T-helper 1 cell (primary cell): Measurements from ENCODE around the gene C12orf57.

Source experiments
- DNase-seq, 5 donors: peaks; one replicate each; pipeline ENCODE4 v3.0.0-alpha.2; 2012 to 2020

C12orf57 gene

GRCh38 chr12:6917491-6918231, 26.2 kb upstream of the C12orf57 start:
- DNase-seq: no peak

GRCh38 chr12:6919588-6919987, 24.2 kb upstream of the C12orf57 start:
- no peak for DNase-seq

DNA sequence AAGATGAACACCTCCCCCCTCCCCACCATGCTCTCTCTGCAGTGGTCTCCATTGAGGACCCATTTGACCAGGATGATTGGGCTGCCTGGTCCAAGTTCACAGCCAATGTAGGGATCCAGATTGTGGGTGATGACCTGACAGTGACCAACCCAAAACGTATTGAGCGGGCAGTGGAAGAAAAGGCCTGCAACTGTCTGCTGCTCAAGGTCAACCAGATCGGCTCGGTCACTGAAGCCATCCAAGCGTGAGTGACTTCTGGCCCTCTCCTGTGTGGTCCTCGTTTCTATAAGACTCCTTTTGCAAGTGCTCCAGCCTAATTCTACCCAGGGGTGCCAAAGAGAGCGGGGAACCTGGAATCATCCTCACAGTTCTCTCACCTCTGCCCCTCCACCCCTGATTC, 22.3 kb upstream of the C12orf57 start:
- no peak for DNase-seq

- DNase-seq: no peak
Observed at GRCh38 chr12:6921996-6922946, 21.6 kb upstream of the C12orf57 start.

- no peak for DNase-seq
Observed at GRCh38 chr12:6923003-6923732, 20.7 kb upstream of the C12orf57 start.

DNA sequence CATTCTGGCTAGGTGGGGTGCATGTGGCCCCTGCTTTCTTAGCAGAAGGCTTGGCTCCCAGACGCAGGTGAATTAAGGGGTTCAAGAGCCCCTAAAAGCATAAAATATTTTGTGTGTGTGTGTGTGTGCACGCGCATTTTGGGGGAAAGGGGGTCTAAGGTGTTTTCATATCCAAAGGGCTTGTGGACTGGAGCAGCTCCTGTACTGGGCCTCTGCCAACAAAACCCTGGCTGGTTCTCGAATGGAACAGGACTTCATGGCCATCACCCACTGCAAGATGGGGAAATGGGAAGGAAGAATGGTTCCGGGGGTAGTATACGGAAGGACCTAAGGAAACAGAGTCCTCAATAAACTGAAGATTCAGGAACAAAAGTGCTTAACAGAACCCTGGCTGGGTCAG, 20.0 kb upstream of the C12orf57 start:
- DNase-seq: no peak

DNA sequence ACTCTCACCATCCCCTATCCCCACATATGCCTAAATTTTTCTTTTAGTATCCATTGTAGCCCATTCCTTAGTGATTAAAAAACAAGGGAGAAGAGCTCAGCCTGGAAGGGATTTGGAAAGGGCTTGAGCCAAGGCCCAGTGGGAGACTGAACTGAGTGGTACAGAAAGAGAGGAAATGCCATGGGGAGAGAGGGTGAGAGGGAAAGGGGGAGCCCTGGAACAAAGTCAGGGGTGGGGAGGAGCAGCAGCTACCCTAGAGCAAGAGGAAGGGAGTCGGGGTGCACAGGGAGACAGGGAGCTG, 18.6 kb upstream of the C12orf57 start:
- DNase-seq: no peak

GRCh38 chr12:6925540-6926279, 18.1 kb upstream of the C12orf57 start:
- DNase-seq: no peak

- DNase-seq: peak in 3 of 5 donors; percentile 33 to 38 (median 34)
Observed at GRCh38 chr12:6927379-6928021, 16.3 kb upstream of the C12orf57 start, which contains the start of gene ATN1. TSS of gene ATN1 (plus strand) at chr12:6927959. CDS start at chr12:6934002, 6,043 bp downstream.

- DNase-seq: peak in 1 of 5 donors; percentile 53
Observed at GRCh38 chr12:6928022-6928702, 15.7 kb upstream of the C12orf57 start.

- DNase-seq: no peak
Observed at GRCh38 chr12:6928703-6929407, 15.0 kb upstream of the C12orf57 start.

- DNase-seq: no peak
Observed at GRCh38 chr12:6929466-6930452, 14.1 kb upstream of the C12orf57 start.

- DNase-seq: no peak
Observed at GRCh38 chr12:6932766-6933165, 11.1 kb upstream of the C12orf57 start.

- no peak for DNase-seq
Observed at GRCh38 chr12:6934110-6934509, 9.7 kb upstream of the C12orf57 start.

DNA sequence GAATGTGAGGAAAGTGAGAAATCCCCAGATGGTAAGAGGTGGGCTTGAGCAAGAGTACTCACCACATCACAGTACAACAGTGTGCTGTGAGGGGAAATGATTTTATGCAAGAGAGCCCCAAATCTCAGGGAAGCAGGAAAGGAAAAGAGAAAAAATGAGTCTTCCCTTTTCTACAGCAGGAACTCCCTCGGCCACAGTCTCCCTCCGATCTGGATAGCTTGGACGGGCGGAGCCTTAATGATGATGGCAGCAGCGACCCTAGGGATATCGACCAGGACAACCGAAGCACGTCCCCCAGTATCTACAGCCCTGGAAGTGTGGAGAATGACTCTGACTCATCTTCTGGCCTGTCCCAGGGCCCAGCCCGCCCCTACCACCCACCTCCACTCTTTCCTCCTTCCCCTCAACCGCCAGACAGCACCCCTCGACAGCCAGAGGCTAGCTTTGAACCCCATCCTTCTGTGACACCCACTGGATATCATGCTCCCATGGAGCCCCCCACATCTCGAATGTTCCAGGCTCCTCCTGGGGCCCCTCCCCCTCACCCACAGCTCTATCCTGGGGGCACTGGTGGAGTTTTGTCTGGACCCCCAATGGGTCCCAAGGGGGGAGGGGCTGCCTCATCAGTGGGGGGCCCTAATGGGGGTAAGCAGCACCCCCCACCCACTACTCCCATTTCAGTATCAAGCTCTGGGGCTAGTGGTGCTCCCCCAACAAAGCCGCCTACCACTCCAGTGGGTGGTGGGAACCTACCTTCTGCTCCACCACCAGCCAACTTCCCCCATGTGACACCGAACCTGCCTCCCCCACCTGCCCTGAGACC, 8.2 kb upstream of the C12orf57 start:
- DNase-seq: no peak

DNA sequence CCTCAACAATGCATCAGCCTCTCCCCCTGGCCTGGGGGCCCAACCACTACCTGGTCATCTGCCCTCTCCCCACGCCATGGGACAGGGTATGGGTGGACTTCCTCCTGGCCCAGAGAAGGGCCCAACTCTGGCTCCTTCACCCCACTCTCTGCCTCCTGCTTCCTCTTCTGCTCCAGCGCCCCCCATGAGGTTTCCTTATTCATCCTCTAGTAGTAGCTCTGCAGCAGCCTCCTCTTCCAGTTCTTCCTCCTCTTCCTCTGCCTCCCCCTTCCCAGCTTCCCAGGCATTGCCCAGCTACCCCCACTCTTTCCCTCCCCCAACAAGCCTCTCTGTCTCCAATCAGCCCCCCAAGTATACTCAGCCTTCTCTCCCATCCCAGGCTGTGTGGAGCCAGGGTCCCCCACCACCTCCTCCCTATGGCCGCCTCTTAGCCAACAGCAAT, 7.6 kb upstream of the C12orf57 start:
- DNase-seq: no peak

DNA sequence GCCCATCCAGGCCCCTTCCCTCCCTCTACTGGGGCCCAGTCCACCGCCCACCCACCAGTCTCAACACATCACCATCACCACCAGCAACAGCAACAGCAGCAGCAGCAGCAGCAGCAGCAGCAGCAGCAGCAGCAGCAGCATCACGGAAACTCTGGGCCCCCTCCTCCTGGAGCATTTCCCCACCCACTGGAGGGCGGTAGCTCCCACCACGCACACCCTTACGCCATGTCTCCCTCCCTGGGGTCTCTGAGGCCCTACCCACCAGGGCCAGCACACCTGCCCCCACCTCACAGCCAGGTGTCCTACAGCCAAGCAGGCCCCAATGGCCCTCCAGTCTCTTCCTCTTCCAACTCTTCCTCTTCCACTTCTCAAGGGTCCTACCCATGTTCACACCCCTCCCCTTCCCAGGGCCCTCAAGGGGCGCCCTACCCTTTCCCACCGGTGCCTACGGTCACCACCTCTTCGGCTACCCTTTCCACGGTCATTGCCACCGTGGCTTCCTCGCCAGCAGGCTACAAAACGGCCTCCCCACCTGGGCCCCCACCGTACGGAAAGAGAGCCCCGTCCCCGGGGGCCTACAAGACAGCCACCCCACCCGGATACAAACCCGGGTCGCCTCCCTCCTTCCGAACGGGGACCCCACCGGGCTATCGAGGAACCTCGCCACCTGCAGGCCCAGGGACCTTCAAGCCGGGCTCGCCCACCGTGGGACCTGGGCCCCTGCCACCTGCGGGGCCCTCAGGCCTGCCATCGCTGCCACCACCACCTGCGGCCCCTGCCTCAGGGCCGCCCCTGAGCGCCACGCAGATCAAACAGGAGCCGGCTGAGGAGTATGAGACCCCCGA, 7.0 kb upstream of the C12orf57 start:
- peak in 4 of 5 donors; percentile 25 to 52 (median 46) for DNase-seq
